ENCODE data around the gene ZNF654.
A peak's percentile ranks its signal among the peaks of the same experiment; 100 is the strongest.
"Not testable (repeated sequence)": the region's sequence is repeated elsewhere in the genome, so short reads cannot be mapped to it uniquely, and the experiment has no call there.

The ZNF654 gene

DNA sequence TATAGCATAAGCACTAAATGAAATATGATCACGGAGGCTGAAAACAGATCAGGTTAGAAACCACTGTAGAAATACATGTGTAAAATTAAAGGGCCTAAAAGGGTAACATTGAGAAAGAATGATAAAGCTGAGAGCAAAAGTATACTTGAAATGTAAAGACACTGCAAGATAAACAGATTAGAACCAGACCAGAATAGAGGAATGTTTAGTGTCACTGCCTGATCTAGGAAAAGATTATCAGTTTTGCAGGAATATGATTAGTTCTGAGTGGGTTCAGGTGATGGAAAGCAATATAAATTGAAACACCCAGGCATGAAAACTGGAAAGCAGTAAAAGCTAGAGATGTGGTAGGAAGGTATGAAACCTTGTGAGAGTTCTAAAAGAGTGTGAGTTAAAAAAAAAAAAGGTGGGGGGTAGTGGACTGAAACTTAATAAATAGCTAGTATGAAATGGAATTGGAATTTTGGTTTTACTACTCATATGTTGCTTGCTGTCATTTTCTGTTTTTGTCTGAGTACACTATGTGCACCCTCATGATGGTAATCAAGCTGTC lies 74.7 kb downstream of the ZNF654 start:
- DNase-seq (ENCODE audit: low read depth in 2 of 3, low spot score in 2 of 3) = no peak

DNA sequence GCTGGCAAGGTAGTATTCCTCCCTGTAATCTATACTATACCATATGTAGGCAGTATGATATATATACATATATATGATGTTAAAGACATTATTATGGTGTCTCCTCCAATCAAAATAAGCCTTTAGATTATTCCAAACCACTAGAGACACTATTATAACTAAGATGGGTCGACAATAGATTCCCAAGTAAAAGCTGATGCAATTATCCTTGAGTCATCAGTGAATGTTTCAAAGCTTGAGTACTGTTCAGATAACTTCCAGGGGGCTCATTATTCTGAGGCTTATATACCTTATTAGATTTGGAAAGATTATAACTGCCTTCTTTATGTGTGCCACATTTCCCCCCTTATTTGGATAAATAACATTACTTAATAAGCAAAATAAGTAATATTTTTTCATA lies 78.8 kb downstream of the ZNF654 start:
- no peak for DNase-seq (ENCODE audit: low read depth in 2 of 3, low spot score in 2 of 3)

DNA sequence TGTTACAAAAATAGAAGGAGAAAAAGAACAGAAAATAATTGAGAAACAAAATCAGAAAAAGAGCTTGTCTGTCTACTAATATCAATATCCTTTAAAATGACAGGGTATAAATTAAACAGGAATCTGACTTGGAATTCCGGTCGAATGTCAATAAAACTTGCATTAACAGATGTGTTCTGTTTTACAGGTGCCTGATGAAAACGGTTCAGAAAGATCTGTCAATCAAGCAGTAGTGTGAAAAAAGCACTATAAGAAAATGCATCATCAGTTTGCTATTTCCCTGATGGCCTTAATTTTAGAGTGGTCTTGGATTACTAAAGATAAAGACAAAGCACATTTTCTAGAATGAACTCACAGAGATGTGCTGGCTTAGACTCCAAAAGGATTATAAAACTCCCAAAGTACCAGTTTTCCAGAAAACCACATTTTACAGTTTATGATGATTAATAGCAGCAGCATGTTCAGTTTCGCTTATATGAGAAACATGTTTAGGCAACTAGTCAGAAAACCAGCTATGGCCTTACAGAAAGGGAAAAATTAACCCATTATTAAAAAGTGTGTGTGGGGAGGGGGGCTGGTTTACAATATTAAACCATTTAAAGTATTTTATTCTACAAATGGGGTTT lies 82.5 kb downstream of the ZNF654 start:
- no peak for DNase-seq (ENCODE audit: low read depth in 2 of 3, low spot score in 2 of 3)

GRCh38 chr3:88142094-88142624 lies 83.1 kb downstream of the ZNF654 start:
- no peak for DNase-seq (ENCODE audit: low read depth in 2 of 3, low spot score in 2 of 3)

DNA sequence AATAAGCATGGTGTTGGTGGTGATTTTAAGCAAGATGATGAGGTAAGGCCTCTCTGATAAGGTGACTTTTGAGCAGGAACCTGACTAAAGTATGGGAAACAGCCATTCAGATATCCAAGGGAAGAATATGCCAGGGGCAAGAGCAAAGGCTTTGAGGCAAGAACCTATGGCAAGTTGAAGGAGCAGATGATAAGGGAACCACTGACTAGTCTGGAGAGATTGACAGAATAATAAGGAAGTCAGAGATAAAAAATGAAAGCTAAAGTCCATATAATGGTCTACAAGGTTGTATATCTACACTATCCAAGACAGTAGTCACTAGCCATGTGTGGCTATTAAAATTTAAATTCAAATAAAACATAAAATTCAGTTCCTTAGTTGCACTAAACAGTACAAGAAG lies 88.2 kb downstream of the ZNF654 start:
- DNase-seq (ENCODE audit: low read depth in 2 of 3, low spot score in 2 of 3) = no peak

DNA sequence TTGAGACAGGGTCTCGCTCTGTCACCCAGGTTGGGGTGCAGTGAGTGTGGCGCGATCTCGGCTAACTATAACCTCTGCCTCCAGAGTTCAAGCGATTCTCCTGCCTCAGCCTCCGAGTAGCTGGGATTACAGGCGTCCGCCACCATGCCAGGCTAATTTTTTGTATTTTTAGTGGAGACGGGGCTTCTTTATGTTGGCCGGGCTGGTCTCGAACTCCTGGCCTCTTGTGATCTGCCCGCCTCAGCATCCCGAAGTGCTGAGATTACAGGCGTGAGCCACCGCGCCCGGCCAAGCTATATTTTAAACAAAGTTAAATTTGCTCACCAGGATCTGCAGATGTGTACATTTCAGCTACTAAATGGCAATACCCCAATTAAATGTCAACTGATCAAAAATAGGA lies 89.6 kb downstream of the ZNF654 start:
- no peak for DNase-seq (ENCODE audit: low read depth in 2 of 3, low spot score in 2 of 3)

GRCh38 chr3:88149101-88149508 lies 90.0 kb downstream of the ZNF654 start:
- DNase-seq (ENCODE audit: low read depth in 2 of 3, low spot score in 2 of 3) = no peak

GRCh38 chr3:88149509-88150362 lies 90.7 kb downstream of the ZNF654 start, which contains the start of gene C3orf38:
C3orf38 (plus strand) TSS chr3:88149959; CDS start chr3:88150053, 94 bp downstream.
- peak; percentile 52 to 64 (median 62) for DNase-seq (ENCODE audit: low read depth in 2 of 3, low spot score in 2 of 3)

GRCh38 chr3:88150371-88150770 lies 91.3 kb downstream of the ZNF654 start:
- DNase-seq (ENCODE audit: low read depth in 2 of 3, low spot score in 2 of 3) = no peak

DNA sequence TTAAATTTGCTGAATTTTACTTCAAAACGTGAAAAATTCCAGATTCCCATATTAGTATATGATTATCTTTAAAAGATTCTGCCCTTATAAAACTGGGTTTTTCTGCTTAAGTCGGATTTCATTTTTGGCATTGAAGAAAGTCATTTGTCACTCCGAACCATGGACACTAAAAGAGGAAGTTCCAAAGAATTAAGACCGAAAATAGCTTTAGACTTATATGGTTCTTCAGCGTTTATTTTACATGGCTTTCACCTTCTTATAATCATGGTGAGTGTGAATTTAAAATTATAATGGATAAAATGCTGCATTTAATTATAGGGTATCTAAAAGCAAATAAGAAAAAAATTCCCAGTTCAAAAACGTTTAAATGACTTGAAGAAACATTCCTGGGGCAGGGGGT lies 91.8 kb downstream of the ZNF654 start:
- no peak for DNase-seq (ENCODE audit: low read depth in 2 of 3, low spot score in 2 of 3)

DNA sequence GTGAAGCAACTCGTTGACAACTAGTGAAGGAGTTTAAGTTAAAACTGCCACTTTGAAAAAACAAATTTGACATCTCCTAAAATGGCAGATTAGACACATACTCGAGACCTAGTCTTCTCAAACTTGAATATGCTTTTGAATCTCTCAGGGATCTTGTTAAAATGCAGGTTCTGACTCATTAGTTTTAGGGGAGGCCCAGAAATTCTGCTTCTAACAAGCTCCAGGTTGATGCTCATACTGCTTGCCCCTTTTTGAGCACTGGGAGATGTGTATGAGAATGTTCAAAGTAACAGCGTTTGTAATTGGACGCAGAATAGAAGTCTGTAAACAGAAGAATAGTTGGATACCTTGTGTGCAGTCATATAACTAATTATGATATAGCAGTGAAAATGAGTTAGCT lies 92.3 kb downstream of the ZNF654 start:
- no peak for DNase-seq (ENCODE audit: low read depth in 2 of 3, low spot score in 2 of 3)

DNA sequence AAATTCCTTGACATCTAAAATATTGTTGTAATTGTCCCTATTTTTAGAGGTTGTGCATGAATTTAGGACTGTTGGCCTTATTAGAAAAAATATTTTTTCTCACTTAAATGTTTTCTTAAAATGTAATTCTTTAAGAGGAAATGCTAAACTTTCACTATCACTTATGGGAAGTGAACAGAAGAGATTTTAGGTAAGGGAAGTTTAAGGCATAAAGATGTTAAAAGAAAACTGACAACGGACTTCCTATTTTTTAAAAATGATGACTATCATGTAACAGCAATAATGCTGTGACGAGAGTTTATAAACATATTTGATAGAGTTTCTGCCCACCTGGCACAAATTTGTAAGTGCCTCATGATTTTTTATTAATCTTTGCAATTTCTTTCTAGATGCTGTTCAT lies 93.8 kb downstream of the ZNF654 start:
- DNase-seq (ENCODE audit: low read depth in 2 of 3, low spot score in 2 of 3) = no peak

DNA sequence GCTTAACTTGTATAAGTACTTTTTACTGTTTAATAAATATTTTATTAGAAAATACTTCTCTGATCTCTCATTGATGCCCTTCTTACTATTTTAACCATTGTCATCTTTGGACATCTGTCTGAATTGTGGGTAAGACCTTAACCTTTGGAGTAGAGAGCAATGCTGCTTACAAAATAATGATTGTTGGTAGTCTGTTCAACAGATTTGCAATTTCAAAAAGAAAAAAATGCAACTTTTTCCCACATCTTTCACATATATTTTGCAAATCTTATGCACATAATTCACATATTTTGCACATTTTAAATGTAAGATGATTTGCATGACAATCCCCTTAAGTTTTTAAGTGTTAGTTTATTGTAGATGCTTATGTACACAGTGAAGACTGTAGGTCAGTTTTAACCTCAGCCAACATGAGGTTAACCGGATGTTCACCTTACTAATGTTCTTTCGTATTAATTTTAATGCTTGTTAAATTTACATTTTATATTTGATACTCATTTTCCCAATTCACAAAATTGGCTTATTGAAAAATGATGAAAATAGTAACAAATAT lies 107.4 kb downstream of the ZNF654 start:
- DNase-seq (ENCODE audit: low read depth in 2 of 3, low spot score in 2 of 3) = no peak

DNA sequence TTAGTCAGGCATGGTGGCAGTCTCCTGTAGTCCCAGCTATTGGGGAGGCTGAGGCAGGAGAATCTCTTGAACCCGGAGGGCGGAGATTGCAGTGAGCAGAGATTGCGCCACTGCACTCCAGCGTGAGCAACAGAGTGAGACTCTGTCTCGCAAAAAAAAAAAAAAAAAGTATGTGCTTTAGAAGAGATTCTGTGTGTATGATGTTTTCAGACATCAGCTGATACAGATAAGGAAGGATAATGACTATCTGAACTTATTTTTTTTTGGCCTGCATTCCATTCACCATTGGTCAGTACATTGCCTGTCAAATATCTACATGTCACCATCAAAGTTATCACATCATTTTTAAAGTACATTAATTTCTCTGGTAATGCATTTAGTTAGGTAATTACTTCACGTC lies 108.1 kb downstream of the ZNF654 start:
- no peak for DNase-seq (ENCODE audit: low read depth in 2 of 3, low spot score in 2 of 3)

DNA sequence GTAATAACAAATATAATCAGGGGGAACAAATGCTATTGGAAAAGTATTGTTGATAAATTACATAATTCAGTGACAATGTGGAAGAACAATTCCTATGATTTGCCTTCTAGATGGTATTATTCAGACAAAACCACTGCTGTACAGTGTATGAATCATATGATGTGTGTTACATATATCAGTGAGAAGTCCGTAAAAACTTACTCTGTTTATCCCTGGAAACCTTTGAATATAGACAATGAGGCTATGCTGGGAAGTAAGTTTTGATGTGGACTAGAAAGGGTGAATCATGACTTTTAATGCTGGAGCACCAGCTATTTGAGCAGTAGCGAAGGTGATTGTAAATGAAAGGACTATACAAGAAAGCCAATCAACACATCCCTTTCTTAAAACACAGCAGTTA lies 108.6 kb downstream of the ZNF654 start:
- no peak for DNase-seq (ENCODE audit: low read depth in 2 of 3, low spot score in 2 of 3)

DNA sequence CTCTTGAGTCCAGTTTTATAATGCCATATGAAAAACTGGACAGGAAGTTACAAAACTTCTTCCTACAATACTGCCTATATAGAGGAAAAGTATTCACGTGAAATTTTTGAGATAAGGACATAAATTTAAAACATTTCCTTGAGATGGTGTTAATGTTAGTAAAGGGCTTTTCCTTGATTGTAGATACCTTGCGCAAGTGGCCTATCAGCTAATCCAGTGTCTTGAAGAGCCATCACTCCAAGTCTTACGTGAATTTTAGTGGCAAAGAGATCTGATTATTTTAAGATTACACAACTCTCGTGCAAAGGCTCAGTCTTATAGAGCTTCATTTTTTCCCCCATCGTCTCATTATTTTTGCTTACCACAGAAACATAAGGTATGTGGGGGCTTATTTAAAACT lies 109.1 kb downstream of the ZNF654 start:
- no peak for DNase-seq (ENCODE audit: low read depth in 2 of 3, low spot score in 2 of 3)

GRCh38 chr3:88180398-88180999 lies 121.4 kb downstream of the ZNF654 start:
- no peak for DNase-seq (ENCODE audit: low read depth in 2 of 3, low spot score in 2 of 3)

- not testable (repeated sequence) for DNase-seq (ENCODE audit: low read depth in 2 of 3, low spot score in 2 of 3)
These were observed 123.3 kb downstream of the ZNF654 start for GRCh38 chr3:88182165-88182918.

DNA sequence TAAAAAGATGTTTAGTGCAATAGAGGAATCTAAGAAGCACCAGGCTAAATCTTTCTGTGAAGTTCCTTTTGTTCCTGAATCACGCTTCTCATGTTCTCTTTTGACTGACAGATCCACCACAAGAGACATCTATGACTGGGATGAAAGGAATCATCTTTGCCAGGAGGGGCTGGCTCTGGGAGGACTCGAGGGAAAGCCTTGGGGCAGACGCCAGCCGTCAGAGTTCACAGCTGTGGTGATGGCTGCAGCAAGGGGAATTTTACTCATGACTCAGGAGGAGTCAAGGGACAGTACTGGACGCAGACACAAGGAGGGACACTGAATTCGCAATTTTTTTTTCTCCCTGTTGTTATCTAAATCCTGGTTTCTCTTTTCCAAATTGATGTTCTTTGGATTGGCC lies 129.4 kb downstream of the ZNF654 start:
- no peak for DNase-seq (ENCODE audit: low read depth in 2 of 3, low spot score in 2 of 3)

DNA sequence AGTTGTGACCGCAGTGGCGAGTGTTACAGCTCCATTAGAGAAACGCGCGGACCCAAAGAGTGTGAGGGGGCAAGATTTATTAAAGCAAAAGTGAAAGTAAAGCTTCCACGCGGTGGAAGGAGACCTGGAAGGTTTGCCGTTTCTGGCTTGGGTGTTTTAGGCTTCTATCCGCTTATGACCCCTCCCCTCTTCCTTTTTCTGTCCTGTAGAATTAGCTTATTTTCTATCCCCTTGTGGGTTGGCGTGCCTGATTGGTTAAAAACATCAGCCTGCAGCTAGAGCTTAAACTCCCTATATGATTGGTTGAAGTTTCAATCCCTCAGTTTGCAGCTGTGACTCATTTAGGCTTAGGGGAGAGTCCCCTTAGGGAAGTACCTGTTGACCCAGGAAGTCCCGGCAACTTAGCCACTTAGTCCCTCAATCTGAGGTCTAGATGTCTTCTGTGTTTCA lies 130.3 kb downstream of the ZNF654 start:
- no peak for DNase-seq (ENCODE audit: low read depth in 2 of 3, low spot score in 2 of 3)
